Measurements from ENCODE around the gene TARDBP. TPM values are rescaled to one million over a fixed set of nuclear protein-coding genes. Genes with fewer than 3 reads are reported as not detected.

Gene TARDBP
- total RNA-seq, 1 experiment from 2014 or later: 207 TPM

DNA sequence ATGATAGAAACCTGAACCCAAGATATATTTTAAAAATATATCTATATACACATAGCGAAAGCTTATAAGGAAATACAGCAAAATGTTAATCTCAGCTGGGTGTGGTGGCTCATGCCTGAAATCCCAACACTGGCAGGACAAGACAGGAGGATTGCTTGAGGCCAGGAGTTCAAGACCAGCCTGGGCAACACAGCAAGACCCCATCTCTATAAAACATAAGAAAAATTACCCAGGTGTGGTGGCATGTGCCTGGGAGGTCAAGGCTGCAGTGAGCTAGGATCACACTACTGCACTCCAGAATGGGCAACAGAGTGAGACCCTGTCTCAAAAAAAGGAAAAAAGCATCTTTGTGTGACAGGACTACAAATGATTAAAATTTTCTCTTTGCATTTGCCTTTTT, 53.3 kb downstream of the TARDBP start:
- no peak overlapping the region for H3T11ph ChIP-seq (ENCODE audit: low read length)
- no peaks in the 10 kb centered on the region for H4K20me1 ChIP-seq (ENCODE audit: control insufficient read depth, insufficient read depth, insufficient read length)
- H3K23ac ChIP-seq (ENCODE audit: insufficient read length, low read depth, low read length): no peak overlapping the region
- TF ChIP-seq, protein P1, sequence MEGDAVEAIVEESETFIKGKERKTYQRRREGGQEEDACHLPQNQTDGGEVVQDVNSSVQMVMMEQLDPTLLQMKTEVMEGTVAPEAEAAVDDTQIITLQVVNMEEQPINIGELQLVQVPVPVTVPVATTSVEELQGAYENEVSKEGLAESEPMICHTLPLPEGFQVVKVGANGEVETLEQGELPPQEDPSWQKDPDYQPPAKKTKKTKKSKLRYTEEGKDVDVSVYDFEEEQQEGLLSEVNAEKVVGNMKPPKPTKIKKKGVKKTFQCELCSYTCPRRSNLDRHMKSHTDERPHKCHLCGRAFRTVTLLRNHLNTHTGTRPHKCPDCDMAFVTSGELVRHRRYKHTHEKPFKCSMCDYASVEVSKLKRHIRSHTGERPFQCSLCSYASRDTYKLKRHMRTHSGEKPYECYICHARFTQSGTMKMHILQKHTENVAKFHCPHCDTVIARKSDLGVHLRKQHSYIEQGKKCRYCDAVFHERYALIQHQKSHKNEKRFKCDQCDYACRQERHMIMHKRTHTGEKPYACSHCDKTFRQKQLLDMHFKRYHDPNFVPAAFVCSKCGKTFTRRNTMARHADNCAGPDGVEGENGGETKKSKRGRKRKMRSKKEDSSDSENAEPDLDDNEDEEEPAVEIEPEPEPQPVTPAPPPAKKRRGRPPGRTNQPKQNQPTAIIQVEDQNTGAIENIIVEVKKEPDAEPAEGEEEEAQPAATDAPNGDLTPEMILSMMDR (conservative IDR thresholded peaks at IDR 0.05): no peak
- no peak overlapping the region for H3K14ac ChIP-seq (ENCODE audit: insufficient read depth, low read length)
- no peaks in the 10 kb centered on the region for H3K9me3 ChIP-seq (ENCODE audit: control insufficient read depth, low read depth, low read length)
- Mint-ChIP-seq H3K4me3 (no peak overlapping the region), H3K36me3 (ENCODE audit: insufficient read depth in 1 of 3, low read depth in 3 of 3) (peaks cover 45 to 80% (median 62%) of the 10 kb centered on the region in 3 experiments), H3K27ac (no peak overlapping the region), H3K4me1 (peaks cover 4% of the 10 kb centered on the region in 2 experiments), H3K27me3 (ENCODE audit: low read depth) (no peaks in the 10 kb centered on the region), H3K9me3 (no peaks in the 10 kb centered on the region)
- H3K4me1 ChIP-seq (ENCODE audit: insufficient read depth, low read length): no peaks in the 10 kb centered on the region
- H3K56ac ChIP-seq (ENCODE audit: insufficient read length, low read depth, low read length): no peak overlapping the region
- H3K27me3 ChIP-seq (ENCODE audit: insufficient read depth, low read length): no peaks in the 10 kb centered on the region
- H3K27ac ChIP-seq (ENCODE audit: insufficient read length, low read depth, low read length): no peak overlapping the region
- H2BK5ac ChIP-seq (ENCODE audit: insufficient read length, low read length): no peak overlapping the region
- H3K79me1 ChIP-seq (ENCODE audit: insufficient read depth, low read depth, low read length, poor library complexity, severe bottlenecking): no peaks in the 10 kb centered on the region
- DNase-seq: no peak
- no peak overlapping the region for H2AK5ac ChIP-seq (ENCODE audit: insufficient read length, low read length)
- H4K91ac ChIP-seq (ENCODE audit: insufficient read length, low read depth, low read length): no peak overlapping the region
- H2BK120ac ChIP-seq (ENCODE audit: low read depth, low read length, poor library complexity, severe bottlenecking): no peak overlapping the region
- H3K23me2 ChIP-seq (ENCODE audit: insufficient read length, low read depth, low read length, poor library complexity, severe bottlenecking): no peaks in the 10 kb centered on the region
- H3K18ac ChIP-seq (ENCODE audit: insufficient read length, low read depth, low read length): no peak overlapping the region
- no peak overlapping the region for H2AFZ ChIP-seq (ENCODE audit: low read length)
- H3K4me2 ChIP-seq (ENCODE audit: insufficient read depth, insufficient read length, low read length): no peak overlapping the region
- no peak overlapping the region for H3K9ac ChIP-seq (ENCODE audit: extremely low read depth, insufficient read length, low read length)
- no peak overlapping the region for H4K5ac ChIP-seq (ENCODE audit: insufficient read length, low read depth, low read length)
- no peak overlapping the region for H3K4ac ChIP-seq (ENCODE audit: low read depth, low read length)
- no peaks in the 10 kb centered on the region for H3K79me2 ChIP-seq (ENCODE audit: insufficient read depth, low read length)
- no peak overlapping the region for H4K8ac ChIP-seq (replicated peaks; ENCODE audit: insufficient read length, low read depth, low read length)
- no peak overlapping the region for H2BK20ac ChIP-seq (ENCODE audit: low read depth, low read length, poor library complexity, severe bottlenecking)
- H2BK15ac ChIP-seq (ENCODE audit: low read depth, low read length): no peak overlapping the region
- no CpG with 5 or more reads among the region's 1 CpG for whole genome bisulfite sequencing (ENCODE audit: extremely low coverage, insufficient read length, low lambda C conversion rate)
- no peak overlapping the region for H2BK12ac ChIP-seq (ENCODE audit: insufficient read length, low read depth, low read length)

All from H9 (cell line).